CD4-positive, CD25-positive, alpha-beta regulatory T cell (primary cell): Measurements from ENCODE around the gene SLCO2A1. TPM values are rescaled to one million over a fixed set of nuclear protein-coding genes. Genes with fewer than 3 reads are reported as not detected.

Experiments used
- ATAC-seq, 2 donors: fragments of 150-1000 bp; cut with Tn5 transposase; one replicate each; pipeline ENCODE4 v1.10.0; 2021; ENCODE audit warnings: low read depth in 2 of 2, moderate number of reproducible peaks in 2 of 2, moderate library complexity in 1 of 2
- DNase-seq, 3 donors: peaks; one replicate each; pipeline versions ENCODE4 v3.0.0 to v3.0.0-alpha.2; 2012 to 2022; ENCODE audit warnings: mixed read lengths in 1 of 3
- H3K27ac ChIP-seq: one replicate; pipeline ENCODE4 v1.7.0; 2013; ENCODE audit warnings: mild to moderate bottlenecking, low read length; ENCODE audit not compliant: insufficient read depth, poor library complexity, severe bottlenecking
- H3K27me3 ChIP-seq: one replicate; pipeline ENCODE4 v1.7.0; 2013; ENCODE audit warnings: low read length; ENCODE audit not compliant: control insufficient read depth, insufficient read depth
- H3K36me3 ChIP-seq: one replicate; pipeline ENCODE4 v1.7.0; 2013; ENCODE audit warnings: mild to moderate bottlenecking, low read length, moderate library complexity; ENCODE audit not compliant: control insufficient read depth, insufficient read depth
- H3K4me1 ChIP-seq: 2 replicates; pipeline ENCODE4 v1.7.0; 2013; ENCODE audit warnings: mild to moderate bottlenecking, low read length; ENCODE audit not compliant: insufficient read depth, control insufficient read depth, poor library complexity, severe bottlenecking
- H3K4me3 ChIP-seq: one replicate; pipeline ENCODE4 v1.7.0; 2013; ENCODE audit warnings: low read depth, mild to moderate bottlenecking, low read length, moderate library complexity
- H3K9me3 ChIP-seq, 2 experiments: 1 replicate in 1 of 2; 2 replicates in 1 of 2; pipeline ENCODE4 v1.7.0; 2013; ENCODE audit warnings: low read length in 2 of 2, mild to moderate bottlenecking in 1 of 2, moderate library complexity in 1 of 2; ENCODE audit not compliant: control insufficient read depth in 2 of 2
- H3K27ac Mint-ChIP-seq, 3 donors: one replicate each; pipeline ENCODE4 v1.8.0; 2020 to 2022; ENCODE audit warnings: mild to moderate bottlenecking in 3 of 3, mixed read lengths in 3 of 3, moderate library complexity in 2 of 3
- H3K27me3 Mint-ChIP-seq: one replicate; pipeline ENCODE4 v1.8.0; 2022; ENCODE audit warnings: mild to moderate bottlenecking, mixed read lengths
- H3K36me3 Mint-ChIP-seq: one replicate; pipeline ENCODE4 v1.8.0; 2020; ENCODE audit warnings: mixed read lengths
- H3K4me1 Mint-ChIP-seq, 4 donors: one replicate each; pipeline ENCODE4 v1.8.0; 2020 to 2022; ENCODE audit warnings: mixed read lengths in 4 of 4, mild to moderate bottlenecking in 1 of 4
- H3K4me3 Mint-ChIP-seq, 4 donors: one replicate each; pipeline ENCODE4 v1.8.0; 2020 to 2022; ENCODE audit warnings: mild to moderate bottlenecking in 4 of 4, mixed read lengths in 4 of 4, moderate library complexity in 3 of 4
- H3K9me3 Mint-ChIP-seq, 7 donors: one replicate each; pipeline ENCODE4 v1.8.0; 2020 to 2022; ENCODE audit warnings: mixed read lengths in 7 of 7, mild to moderate bottlenecking in 3 of 7, moderate library complexity in 2 of 7
- polyA plus RNA-seq, 4 donors: library from polyadenylated mRNA; unstranded; fragments of 300-500 nt; fragmentation: Illumina TruSeq; gene quantifications; one replicate each; pipeline ENCODE4 v1.2.3, GENCODE V29; 2021
- total RNA-seq: library from RNA; stranded (reverse); gene quantifications from one replicate; pipeline ENCODE4 v1.2.3, GENCODE V29; 2022

SLCO2A1 gene
- total and polyA plus RNA-seq, 5 donors from 2014 or later = not detected

- no peaks in the 10 kb centered on the region for H3K4me1 ChIP-seq
- Mint-ChIP-seq H3K4me3 (no peak overlapping the region), H3K36me3 (no peaks in the 10 kb centered on the region), H3K4me1 (no peaks in the 10 kb centered on the region), H3K27ac (no peak overlapping the region), H3K9me3 (no peaks in the 10 kb centered on the region), H3K27me3 (peaks cover 16% of the 10 kb centered on the region)
- H3K36me3 ChIP-seq = no peaks in the 10 kb centered on the region
- DNase-seq = no peak
- ATAC-seq = no peak
- H3K4me3 ChIP-seq = no peak overlapping the region
- H3K27me3 ChIP-seq = no peaks in the 10 kb centered on the region
- H3K27ac ChIP-seq = no peak overlapping the region
- H3K9me3 ChIP-seq = no peaks in the 10 kb centered on the region
These were observed 94.5 kb downstream of the SLCO2A1 start for GRCh38 chr3:133934996-133935842.

GRCh38 chr3:133934073-133934970 lies 95.4 kb downstream of the SLCO2A1 start:
- no peaks in the 10 kb centered on the region for H3K9me3 ChIP-seq
- no peaks in the 10 kb centered on the region for H3K36me3 ChIP-seq
- no peak overlapping the region for H3K27ac ChIP-seq
- no peaks in the 10 kb centered on the region for H3K27me3 ChIP-seq
- Mint-ChIP-seq H3K36me3 (no peaks in the 10 kb centered on the region), H3K4me1 (no peaks in the 10 kb centered on the region), H3K4me3 (no peak overlapping the region), H3K27ac (no peak overlapping the region), H3K27me3 (peaks cover 19% of the 10 kb centered on the region), H3K9me3 (no peaks in the 10 kb centered on the region)
- ATAC-seq = no peak
- H3K4me3 ChIP-seq = no peak overlapping the region
- DNase-seq = no peak
- no peaks in the 10 kb centered on the region for H3K4me1 ChIP-seq

- H3K9me3 Mint-ChIP-seq = no peaks in the 10 kb centered on the region
- DNase-seq (no peak), ATAC-seq (no peak)
- Histone ChIP-seq H3K36me3 (no peaks in the 10 kb centered on the region), H3K27ac (no peak overlapping the region), H3K4me1 (no peaks in the 10 kb centered on the region), H3K9me3 (no peaks in the 10 kb centered on the region), H3K4me3 (no peak overlapping the region), H3K27me3 (no peaks in the 10 kb centered on the region)
- H3K4me3 Mint-ChIP-seq = no peak overlapping the region
- peaks cover 0 to 4% (median 0%) of the 10 kb centered on the region in 4 donors for H3K4me1 Mint-ChIP-seq
- H3K27me3 Mint-ChIP-seq = peaks cover 28% of the 10 kb centered on the region
- H3K36me3 Mint-ChIP-seq = no peaks in the 10 kb centered on the region
- H3K27ac Mint-ChIP-seq = no peak overlapping the region
These were observed 96.4 kb downstream of the SLCO2A1 start for GRCh38 chr3:133933097-133934024.

- H3K4me3 Mint-ChIP-seq = no peak overlapping the region
- no peak overlapping the region for H3K27ac Mint-ChIP-seq
- DNase-seq = no peak
- H3K9me3 ChIP-seq = no peaks in the 10 kb centered on the region
- no peaks in the 10 kb centered on the region for H3K36me3 ChIP-seq
- H3K27me3 ChIP-seq = no peaks in the 10 kb centered on the region
- no peak overlapping the region for H3K4me3 ChIP-seq
- no peaks in the 10 kb centered on the region for H3K9me3 Mint-ChIP-seq
- peaks cover 12% of the 10 kb centered on the region for H3K4me1 ChIP-seq
- H3K27me3 Mint-ChIP-seq = peaks cover 30% of the 10 kb centered on the region
- H3K27ac ChIP-seq = no peak overlapping the region
- peaks cover 0 to 14% (median 5%) of the 10 kb centered on the region in 4 donors for H3K4me1 Mint-ChIP-seq
- ATAC-seq = no peak
- H3K36me3 Mint-ChIP-seq = no peaks in the 10 kb centered on the region
These were observed 97.7 kb downstream of the SLCO2A1 start for GRCh38 chr3:133932009-133932408.

- no peaks in the 10 kb centered on the region for H3K36me3 Mint-ChIP-seq
- ATAC-seq (no peak), DNase-seq (no peak)
- peaks cover 0 to 18% (median 7%) of the 10 kb centered on the region in 4 donors for H3K4me1 Mint-ChIP-seq
- H3K27ac ChIP-seq = no peak overlapping the region
- H3K27me3 ChIP-seq = no peaks in the 10 kb centered on the region
- no peaks in the 10 kb centered on the region for H3K36me3 ChIP-seq
- no peaks in the 10 kb centered on the region for H3K9me3 ChIP-seq
- no peaks in the 10 kb centered on the region for H3K9me3 Mint-ChIP-seq
- H3K4me1 ChIP-seq = peaks cover 15% of the 10 kb centered on the region
- peaks cover 31% of the 10 kb centered on the region for H3K27me3 Mint-ChIP-seq
- H3K4me3 ChIP-seq = no peak overlapping the region
- no peak overlapping the region for H3K27ac Mint-ChIP-seq
- H3K4me3 Mint-ChIP-seq = no peak overlapping the region
These were observed 98.6 kb downstream of the SLCO2A1 start for GRCh38 chr3:133931084-133931483.

GRCh38 chr3:133930341-133930933 lies 99.3 kb downstream of the SLCO2A1 start:
- peaks cover 0 to 18% (median 7%) of the 10 kb centered on the region in 4 donors for H3K4me1 Mint-ChIP-seq
- H3K4me3 ChIP-seq = no peak overlapping the region
- peaks cover 32% of the 10 kb centered on the region for H3K27me3 Mint-ChIP-seq
- no peaks in the 10 kb centered on the region for H3K9me3 Mint-ChIP-seq
- H3K27me3 ChIP-seq = no peaks in the 10 kb centered on the region
- no peaks in the 10 kb centered on the region for H3K36me3 ChIP-seq
- DNase-seq (peak in 1 of 3 donors; percentile 41), ATAC-seq (no peak)
- H3K4me3 Mint-ChIP-seq = peak overlapping the region in 1 of 4 donors; percentile 33
- H3K27ac Mint-ChIP-seq = no peak overlapping the region
- no peak overlapping the region for H3K27ac ChIP-seq
- no peaks in the 10 kb centered on the region for H3K36me3 Mint-ChIP-seq
- H3K4me1 ChIP-seq = peaks cover 15% of the 10 kb centered on the region
- H3K9me3 ChIP-seq = no peaks in the 10 kb centered on the region
